Upper lobe of right lung (tissue), 1 donor: ENCODE data around the gene VPS13D. TPM values are rescaled to one million over a fixed set of nuclear protein-coding genes. Genes with fewer than 3 reads are reported as not detected.

ENCODE experiments used
- ATAC-seq: fragments of 200-7000 bp; cut with Tn5 transposase; one replicate; pipeline ENCODE4 v1.9.1; 2020; ENCODE audit warnings: mild to moderate bottlenecking, moderate library complexity
- DNase-seq: peaks from one replicate; pipeline ENCODE4 v3.0.0-alpha.2; 2020
- H3K27ac ChIP-seq: fragments of 200-600 bp; one replicate; pipeline ENCODE4 v1.8.0; 2022
- H3K27me3 ChIP-seq: fragments of 200-600 bp; one replicate; pipeline ENCODE4 v1.8.0; 2022; ENCODE audit warnings: mild to moderate bottlenecking
- H3K36me3 ChIP-seq: fragments of 200-600 bp; one replicate; pipeline ENCODE4 v1.8.0; 2022
- H3K4me1 ChIP-seq: fragments of 200-600 bp; one replicate; pipeline ENCODE4 v1.8.0; 2022
- H3K4me3 ChIP-seq: fragments of 200-600 bp; one replicate; pipeline ENCODE4 v1.8.0; 2022; ENCODE audit warnings: mild to moderate bottlenecking
- H3K9me3 ChIP-seq: fragments of 200-600 bp; one replicate; pipeline ENCODE4 v1.8.0; 2022
- intact Hi-C: fragments of 100-400 bp; cut with DNase I; formaldehyde crosslinking; loops from one replicate; pipeline ENCODE4 v1.11.0; 2022
- total RNA-seq: library from RNA; stranded (reverse); fragmentation: NEBNext Ultra II Directional; extraction: Animal tissue kit (Norgen Biotek cat#: 25700); gene quantifications from one replicate; pipeline ENCODE4 v1.2.1, GENCODE V29; 2021
- TF ChIP-seq, protein P1 (sequence below): fragments of 200-600 bp; IDR thresholded peaks from one replicate; pipeline ENCODE4 v1.8.0; 2022; ENCODE audit warnings: antibody characterized with exemption
- donor health status: DM: no; HTN: yes; CAD: no; lungs with severe emphysema.

Gene VPS13D
- total RNA-seq, 1 donor from 2014 or later: 74.7 TPM

DNA sequence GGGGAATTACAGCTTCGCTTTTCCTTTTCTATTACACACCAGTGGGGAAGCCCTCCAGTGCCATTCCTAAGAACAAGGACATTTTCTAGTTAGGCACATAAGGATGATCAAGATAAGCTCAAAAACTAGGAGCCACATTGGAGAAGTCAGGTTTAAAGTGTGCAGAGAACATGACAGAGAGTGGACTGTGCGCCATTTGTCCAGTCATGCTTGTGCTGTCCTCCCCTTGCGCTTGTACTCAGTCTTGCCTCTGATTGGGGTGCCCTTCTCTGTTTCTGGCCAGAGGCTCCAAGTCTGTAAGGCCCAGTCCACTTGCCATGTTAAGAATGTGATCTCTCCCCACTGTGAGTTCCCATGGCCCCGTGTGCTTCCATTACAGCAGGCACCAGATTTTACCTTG is 198.5 kb downstream of the VPS13D start:
- no peak overlapping the region for H3K27ac ChIP-seq
- no peak overlapping the region for H3K4me3 ChIP-seq
- H3K36me3 ChIP-seq: peaks cover 11% of the 10 kb centered on the region
- TF ChIP-seq, protein P1, sequence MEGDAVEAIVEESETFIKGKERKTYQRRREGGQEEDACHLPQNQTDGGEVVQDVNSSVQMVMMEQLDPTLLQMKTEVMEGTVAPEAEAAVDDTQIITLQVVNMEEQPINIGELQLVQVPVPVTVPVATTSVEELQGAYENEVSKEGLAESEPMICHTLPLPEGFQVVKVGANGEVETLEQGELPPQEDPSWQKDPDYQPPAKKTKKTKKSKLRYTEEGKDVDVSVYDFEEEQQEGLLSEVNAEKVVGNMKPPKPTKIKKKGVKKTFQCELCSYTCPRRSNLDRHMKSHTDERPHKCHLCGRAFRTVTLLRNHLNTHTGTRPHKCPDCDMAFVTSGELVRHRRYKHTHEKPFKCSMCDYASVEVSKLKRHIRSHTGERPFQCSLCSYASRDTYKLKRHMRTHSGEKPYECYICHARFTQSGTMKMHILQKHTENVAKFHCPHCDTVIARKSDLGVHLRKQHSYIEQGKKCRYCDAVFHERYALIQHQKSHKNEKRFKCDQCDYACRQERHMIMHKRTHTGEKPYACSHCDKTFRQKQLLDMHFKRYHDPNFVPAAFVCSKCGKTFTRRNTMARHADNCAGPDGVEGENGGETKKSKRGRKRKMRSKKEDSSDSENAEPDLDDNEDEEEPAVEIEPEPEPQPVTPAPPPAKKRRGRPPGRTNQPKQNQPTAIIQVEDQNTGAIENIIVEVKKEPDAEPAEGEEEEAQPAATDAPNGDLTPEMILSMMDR: no peak
- no peak for ATAC-seq
- no peaks in the 10 kb centered on the region for H3K27me3 ChIP-seq
- H3K9me3 ChIP-seq: no peaks in the 10 kb centered on the region
- H3K4me1 ChIP-seq: peaks cover 28% of the 10 kb centered on the region
- intact Hi-C loops: no loop called here
- no peak for DNase-seq

DNA sequence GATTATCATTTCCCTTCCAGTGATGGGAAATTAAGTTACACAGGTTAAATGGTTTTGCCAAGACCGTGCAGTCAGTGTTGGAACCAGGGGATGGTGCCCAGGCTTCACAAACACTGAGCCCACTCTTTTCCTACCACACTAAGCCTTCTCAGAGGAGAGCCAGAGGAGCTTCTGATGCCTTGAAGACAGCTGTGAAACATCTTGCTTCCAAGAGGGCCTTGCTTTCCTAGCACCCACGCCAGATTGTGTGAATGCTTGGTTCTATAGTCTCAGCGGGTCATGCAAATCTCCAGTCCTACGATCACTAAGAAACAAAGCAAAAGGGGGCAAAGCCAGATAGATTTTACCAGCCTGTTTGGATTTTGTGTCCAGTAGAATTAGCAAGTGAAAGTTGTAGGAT is 200.7 kb downstream of the VPS13D start:
- Histone ChIP-seq H3K4me1 (peaks cover 41% of the 10 kb centered on the region), H3K4me3 (no peak overlapping the region), H3K27ac (no peak overlapping the region), H3K27me3 (no peaks in the 10 kb centered on the region), H3K36me3 (peaks cover 11% of the 10 kb centered on the region), H3K9me3 (no peaks in the 10 kb centered on the region)
- DNase-seq (no peak), ATAC-seq (no peak)
- TF ChIP-seq, protein P1: no peak
- intact Hi-C loops: no loop called here

- no peak for DNase-seq
- peak overlapping the region; percentile 45 for H3K27ac ChIP-seq
- H3K36me3 ChIP-seq: peaks cover 11% of the 10 kb centered on the region
- TF ChIP-seq, protein P1: no peak
- intact Hi-C loops: no loop called here
- H3K4me3 ChIP-seq: no peak overlapping the region
- peaks cover 54% of the 10 kb centered on the region for H3K4me1 ChIP-seq
- no peak for ATAC-seq
- no peaks in the 10 kb centered on the region for H3K27me3 ChIP-seq
- no peaks in the 10 kb centered on the region for H3K9me3 ChIP-seq
These were observed 203.1 kb downstream of the VPS13D start for GRCh38 chr1:12432897-12433296.

- peaks cover 55% of the 10 kb centered on the region for H3K4me1 ChIP-seq
- peak; percentile 63 for ATAC-seq
- TF ChIP-seq, protein P1: no peak
These were observed 203.7 kb downstream of the VPS13D start for GRCh38 chr1:12433323-12434053.

DNA sequence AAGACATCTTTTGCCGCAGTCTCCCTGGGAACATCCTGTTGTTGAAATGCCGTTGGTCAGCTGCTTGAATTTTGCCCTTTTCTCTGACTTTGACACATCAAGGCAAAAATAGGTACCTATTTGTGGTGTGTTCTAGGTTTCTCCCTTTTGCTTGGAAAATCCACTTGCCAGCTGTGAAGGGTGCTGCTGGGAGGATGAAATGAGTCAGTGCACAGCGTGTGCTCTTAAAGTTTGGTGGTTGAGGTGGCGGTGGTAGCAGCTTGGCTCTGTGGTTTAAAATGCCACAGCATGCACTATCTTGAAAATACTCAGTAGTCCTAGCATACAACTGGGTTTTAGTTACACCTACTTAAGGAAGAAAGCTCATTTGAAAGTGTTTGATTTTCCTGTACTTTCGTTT is 204.3 kb downstream of the VPS13D start:
- DNase-seq (no peak), ATAC-seq (peak; percentile 79)
- H3K36me3 ChIP-seq: no peaks in the 10 kb centered on the region
- peak overlapping the region; percentile 45 for H3K27ac ChIP-seq
- no peaks in the 10 kb centered on the region for H3K27me3 ChIP-seq
- no peak overlapping the region for H3K4me3 ChIP-seq
- H3K9me3 ChIP-seq: no peaks in the 10 kb centered on the region
- intact Hi-C loops: no loop called here
- H3K4me1 ChIP-seq: peaks cover 59% of the 10 kb centered on the region
- TF ChIP-seq, protein P1: no peak

More at GRCh38 chr1:12433323-12434053, 203.7 kb downstream of the VPS13D start:
- H3K4me3 ChIP-seq: no peak overlapping the region
- peaks cover 6% of the 10 kb centered on the region for H3K36me3 ChIP-seq
- peak overlapping the region; percentile 45 for H3K27ac ChIP-seq
- DNase-seq: no peak
- no peaks in the 10 kb centered on the region for H3K27me3 ChIP-seq
- no peaks in the 10 kb centered on the region for H3K9me3 ChIP-seq
- intact Hi-C loops: no loop called here
